GM18517 (cell line): Measurements from ENCODE around the gene SLC17A2.

ENCODE experiments used
- ATAC-seq: cut with Tn5 transposase; IDR thresholded peaks from one replicate; pipeline ENCODE4 v1.9.1; 2021; ENCODE audit warnings: mild to moderate bottlenecking, moderate library complexity; ENCODE audit not compliant: unreplicated experiment

SLC17A2 gene

GRCh38 chr6:25888626-25889025 is 41.9 kb downstream of the SLC17A2 start:
- ATAC-seq = no peak

DNA sequence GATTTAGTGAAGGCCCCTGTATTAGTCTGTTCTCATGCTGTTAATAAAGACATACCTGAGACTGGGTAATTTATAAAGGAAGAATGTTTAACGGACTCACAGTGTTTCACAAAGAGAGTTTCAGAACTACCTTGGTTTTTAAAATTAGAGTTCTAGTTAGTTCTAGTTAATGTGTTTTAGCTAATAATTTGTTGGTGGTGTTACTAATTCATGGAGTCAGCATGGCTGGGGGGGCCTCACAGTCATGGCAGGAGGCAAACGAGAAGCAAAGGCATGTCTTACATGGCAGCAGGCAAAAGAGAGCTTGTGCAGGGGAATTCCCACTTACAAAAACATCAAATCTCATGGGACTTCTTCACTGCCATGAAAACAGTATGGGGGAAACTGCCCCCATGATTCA is 44.4 kb downstream of the SLC17A2 start:
- no peak for ATAC-seq

GRCh38 chr6:25883991-25884390 is 46.5 kb downstream of the SLC17A2 start:
- ATAC-seq = no peak

DNA sequence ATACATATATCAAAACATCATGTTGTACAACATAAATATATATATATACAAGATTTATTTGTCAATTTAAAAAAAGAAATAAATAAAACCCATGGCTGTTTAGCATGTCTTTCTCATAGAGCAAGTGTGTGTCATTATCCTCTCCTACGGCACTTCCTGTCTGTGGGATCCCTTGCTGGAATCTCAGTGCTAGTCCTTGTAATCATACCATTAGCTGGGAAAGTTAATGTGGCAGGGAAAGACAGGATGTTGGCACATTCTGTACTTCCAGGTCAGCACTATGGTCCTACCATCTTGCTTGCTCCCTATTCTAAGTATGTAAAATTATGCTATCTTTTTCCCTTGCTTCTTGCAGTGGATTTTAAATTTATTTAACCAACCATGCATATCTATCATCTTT is 47.0 kb downstream of the SLC17A2 start:
- no peak for ATAC-seq

- ATAC-seq = no peak
These were observed 48.4 kb downstream of the SLC17A2 start for GRCh38 chr6:25882051-25882496.

DNA sequence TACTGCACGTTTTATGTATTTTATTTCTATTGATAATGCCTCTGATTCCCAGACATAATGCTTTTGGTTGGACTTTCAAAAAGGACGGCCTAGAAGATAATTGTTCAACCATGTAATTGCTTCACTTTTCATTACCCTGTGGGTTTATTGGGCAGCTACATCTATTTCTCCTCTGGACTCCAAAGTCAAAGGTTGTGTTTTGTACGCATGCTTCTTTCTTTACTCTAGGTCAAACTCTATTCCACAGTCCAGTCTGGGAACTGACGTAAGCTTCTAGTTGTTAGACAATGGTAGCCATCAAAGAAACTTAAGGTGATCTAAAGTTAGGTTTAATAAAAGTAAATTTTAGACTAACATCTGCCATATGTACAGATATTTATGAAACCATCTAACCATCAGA is 49.9 kb downstream of the SLC17A2 start:
- no peak for ATAC-seq

DNA sequence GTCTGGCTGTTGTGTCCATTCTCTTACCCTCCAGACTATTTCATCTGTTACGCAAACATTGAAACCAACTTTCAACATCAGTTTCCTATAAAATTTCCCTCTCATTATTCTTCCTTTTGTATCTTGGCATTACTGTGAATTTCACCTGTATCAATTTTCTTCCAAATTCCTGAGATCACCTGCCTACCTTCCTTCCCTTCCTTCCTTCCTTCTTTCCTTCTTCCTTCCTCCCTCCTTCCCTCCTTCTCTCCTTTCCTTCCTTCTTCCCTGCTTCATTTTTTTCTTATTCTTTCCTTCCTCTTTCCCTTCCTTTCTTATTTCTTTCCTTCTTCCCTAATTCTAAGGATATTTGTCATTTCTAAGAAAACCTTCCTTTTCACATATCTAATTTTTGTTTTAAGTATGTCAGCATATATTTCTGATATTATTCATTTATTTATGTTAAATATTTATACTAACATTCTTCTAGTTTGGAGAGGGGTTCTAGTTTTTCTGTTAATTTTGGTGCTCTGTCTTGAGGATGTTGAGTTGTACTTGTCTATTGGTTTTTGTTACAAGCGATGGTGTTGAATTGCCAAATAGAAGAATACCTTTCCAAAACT is 51.7 kb downstream of the SLC17A2 start:
- no peak for ATAC-seq

DNA sequence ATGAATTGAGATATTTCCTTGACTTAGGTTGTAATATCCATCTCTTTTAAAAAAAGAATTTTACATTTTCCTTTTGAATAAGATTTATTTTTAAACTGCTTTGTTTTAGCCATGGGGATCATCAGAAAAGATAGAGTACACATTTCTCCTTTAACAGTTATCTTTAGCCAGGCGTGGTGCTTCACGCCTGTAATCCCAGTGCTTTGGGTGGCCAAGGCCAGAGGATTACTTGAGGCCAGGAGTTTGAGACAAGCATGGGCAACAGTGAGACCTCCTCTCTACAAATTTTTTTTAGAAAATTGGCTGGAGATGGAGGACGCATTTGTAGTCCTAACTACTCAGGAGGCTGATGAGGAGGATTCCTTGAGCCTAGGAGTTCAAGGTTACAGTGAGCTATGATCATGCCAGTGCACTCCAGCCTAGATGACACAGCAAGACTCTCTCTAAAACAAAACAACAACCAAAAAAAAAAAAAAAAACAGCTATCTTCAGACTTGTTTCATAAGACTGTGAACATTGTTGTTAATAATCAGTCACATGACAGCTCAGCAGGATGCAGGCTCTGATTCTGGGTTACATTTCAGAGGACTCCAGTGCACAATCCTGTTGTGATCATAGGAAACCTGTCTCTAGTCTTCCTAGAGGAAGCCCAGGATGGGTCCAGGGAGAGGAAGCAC is 54.4 kb downstream of the SLC17A2 start:
- ATAC-seq = no peak

DNA sequence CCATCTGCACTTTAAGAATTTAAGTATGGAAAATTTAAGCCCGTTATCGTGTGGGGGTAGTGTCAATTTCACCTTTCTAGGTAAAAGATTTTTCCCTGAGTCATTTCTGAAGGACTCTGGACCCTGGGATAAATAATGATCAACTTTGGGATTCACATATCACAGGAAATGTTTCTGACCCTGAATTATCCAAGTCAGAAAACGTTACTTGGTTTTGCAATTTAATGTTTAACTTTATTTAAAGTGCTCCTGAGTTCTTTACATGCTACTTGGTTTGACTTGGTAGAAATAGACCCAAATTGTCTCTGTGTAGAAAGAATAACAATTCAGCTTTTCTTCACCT is 55.0 kb downstream of the SLC17A2 start:
- no peak for ATAC-seq

- no peak for ATAC-seq
These were observed 55.5 kb downstream of the SLC17A2 start for GRCh38 chr6:25874822-25875562.

DNA sequence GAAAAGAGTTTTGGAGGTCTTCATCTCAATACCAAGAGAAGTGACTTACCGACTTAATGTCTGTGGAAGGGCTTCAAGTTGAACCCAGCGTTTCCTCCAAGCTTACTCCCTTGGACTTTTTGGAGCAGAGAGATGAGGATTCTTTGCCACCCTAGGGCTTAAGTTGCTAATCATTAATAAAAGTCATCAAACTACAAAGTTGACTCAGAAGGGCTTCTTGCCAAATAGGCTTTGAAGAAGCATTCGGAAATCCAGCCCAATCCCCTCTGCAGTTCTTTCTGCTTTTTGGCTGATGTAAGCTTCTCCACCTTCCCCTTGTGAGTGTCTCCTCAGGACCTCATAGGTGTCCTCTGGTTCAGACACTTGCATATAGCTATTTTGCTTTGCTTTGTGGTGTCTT is 56.4 kb downstream of the SLC17A2 start, which contains the start of gene SLC17A3:
TSS of gene SLC17A3 (minus strand) at position 126 of the 400 bp plus-strand sequence. CDS start 5,856 bp downstream, outside the sequence.
- ATAC-seq = no peak

GRCh38 chr6:25872814-25873213 is 57.7 kb downstream of the SLC17A2 start:
- ATAC-seq = no peak

- no peak for ATAC-seq
These were observed 60.7 kb downstream of the SLC17A2 start for GRCh38 chr6:25869840-25870239.

- ATAC-seq = no peak
These were observed 61.9 kb downstream of the SLC17A2 start for GRCh38 chr6:25868436-25869183.

- ATAC-seq = no peak
These were observed 64.5 kb downstream of the SLC17A2 start for GRCh38 chr6:25866011-25866410.

DNA sequence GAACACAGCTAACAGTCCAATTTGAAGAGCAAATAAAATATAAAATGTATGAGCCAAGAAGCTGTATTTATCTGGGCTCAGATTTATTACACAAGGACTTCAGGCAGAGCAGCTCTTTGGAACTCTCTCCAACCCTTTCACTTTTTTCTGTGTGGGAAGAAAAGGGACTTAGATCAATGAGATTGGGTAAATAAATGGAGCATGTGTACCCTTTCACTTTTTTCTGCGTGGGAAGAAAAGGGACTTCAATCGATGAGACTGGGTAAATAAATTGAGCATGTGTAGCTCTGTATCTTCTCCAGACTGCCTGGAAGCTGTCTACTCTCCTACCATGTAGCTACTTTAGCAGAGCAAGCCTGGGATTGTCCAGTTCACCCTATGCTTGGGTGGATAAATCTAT is 67.1 kb downstream of the SLC17A2 start:
- no peak for ATAC-seq
